Measurements from ENCODE around the gene MEPCE.
"Not testable (repeated sequence)": the region's sequence is repeated elsewhere in the genome, so short reads cannot be mapped to it uniquely, and the experiment has no call there.

Gene MEPCE

DNA sequence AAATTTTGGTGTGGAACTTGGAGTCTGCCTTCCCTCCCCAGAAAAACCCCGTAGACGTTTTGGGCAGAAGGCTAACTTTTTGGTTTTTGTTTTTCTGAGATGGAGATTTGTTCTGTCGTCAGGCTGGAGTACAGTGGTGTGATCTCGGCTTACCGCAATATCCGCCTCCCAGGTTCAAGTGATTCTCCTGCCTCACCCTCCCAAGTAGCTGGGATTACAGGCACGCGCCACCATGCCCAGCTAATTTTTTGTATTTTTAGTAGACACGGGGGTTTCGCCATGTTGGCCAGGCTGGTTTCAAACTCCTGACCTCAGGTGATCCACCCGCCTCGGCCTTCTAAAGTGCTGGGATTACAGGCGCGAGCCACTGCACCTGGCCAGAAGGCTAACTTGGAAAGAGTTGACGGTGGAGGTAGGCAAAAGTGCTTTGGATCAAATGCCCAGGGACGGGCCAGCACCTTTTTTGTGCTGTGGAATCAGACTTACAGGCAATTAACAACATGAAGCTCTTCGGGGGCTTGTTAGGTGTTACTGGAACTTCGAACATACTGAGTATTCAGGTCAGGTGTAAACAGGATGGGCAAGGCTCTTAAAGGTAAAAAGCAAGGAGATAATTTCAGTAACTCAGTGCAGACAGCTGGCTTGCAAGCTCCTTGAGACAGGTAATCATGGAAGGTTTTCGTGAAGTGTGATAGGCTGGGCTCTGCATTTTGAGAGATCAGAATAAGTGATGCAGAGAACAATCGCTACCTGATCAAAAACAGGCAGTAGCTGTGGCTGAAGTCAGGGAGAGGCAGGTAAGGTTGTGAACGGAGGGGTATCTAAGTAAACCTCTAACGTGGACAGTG is 4.9 kb downstream of the MEPCE start:
- DNase-seq: no peak

DNA sequence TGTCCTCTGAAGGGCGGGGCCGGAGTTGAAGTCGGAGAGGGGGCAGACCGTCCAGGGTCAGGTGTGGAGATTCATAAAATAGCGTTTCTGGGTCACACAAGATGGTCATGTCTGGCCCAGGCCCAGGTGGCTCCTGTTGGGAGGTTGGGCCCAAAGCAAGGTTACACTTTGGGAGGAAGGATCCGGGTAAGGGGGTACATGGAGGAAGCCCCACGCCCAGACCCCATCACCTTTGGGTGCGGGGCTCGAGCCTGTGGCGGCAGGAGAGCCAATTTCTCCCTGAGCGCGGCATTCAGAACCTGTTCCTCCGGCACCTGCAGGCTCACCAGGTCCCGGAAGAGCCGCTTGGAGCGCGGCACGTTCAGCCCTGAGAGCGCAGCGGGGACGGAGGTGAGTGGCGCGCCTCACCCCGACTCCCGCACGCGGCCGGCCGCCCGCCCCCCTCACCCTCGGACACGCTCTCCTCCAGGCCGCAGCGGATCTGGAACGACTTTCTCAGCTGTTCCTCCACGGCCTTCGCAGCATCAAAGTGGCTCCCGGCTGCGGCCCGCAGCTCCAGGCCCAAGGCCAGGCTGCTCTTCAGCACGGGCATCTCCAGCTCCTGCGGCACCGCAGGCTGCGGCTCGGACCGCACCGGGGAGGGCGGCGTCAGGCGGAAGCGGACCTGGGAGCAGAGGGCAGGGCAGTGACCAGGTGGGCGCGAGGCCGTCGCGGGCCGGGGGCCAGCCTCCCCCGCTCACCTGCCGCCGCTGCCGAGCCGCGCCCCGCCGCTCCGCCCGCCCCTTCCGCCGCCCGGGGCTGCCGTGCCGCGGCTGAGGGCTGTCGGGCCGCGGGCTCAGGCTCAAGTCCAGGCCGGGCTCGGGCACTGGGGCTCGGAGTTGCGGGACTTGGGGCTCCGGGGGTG is 6.0 kb downstream of the MEPCE start:
- DNase-seq: peak; percentile 53

DNA sequence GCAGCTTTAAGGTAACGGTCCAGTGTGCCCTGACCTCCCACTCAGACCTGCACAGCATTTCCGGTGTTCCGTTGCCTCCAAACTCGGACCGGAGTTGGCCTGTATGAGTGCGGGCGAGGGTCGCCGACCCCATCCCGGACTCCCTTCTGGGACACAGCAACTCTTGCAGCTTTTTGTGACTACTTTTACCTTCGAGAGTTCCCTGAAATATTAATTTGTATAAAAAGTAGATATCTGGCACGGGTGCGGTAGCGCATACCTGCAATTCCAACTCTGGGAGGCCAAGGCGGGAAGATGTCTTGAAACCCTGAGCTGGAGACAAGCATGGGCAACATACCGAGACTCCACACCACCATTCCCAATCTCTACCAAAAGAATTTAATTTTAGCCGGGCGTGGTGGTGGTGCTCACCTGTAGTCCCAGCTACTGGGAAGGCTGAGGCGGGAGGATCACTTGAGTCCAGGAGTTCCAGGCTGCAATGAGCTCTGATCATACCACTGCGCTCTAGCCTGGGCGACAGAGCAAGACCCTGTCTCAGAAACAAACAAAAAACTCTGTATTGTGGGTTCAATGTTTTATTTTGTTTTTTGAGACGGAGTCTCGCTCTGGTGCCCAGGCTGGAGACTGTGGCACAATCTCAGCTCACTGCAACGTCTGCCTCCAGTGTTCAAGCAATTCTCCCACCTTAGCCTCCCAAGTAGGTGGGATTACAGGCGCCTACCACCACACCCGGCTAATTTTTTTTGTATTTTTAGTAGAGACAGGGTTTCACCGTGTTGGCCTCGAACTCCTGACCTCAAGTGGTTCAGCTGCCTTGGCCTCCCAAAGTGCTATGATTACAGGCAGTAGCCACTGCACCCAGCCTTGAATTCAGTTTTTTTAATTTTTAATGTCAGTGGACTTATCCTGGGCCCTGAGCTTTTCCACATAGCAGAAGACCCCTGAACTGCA is 7.8 kb downstream of the MEPCE start:
- no peak for DNase-seq

DNA sequence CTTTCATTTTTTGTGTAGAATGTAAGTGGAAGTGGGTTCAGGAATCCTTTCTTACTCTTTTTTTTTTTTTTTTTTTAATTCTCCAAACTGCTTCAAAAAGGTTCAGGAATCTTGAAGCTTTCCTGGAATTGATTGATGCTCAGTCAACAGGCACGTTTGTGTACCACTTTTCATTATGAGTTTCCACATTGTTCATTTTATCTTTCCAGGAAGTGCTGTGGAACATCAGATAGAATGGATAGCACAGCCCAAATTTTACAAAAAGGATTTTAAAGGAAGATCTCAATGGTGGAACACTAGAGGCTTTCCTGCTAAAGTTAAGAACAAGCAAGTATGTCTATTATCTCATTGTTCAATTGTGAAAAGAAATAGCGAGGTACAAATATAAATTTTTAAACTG is 8.5 kb downstream of the MEPCE start:
- no peak for DNase-seq

DNA sequence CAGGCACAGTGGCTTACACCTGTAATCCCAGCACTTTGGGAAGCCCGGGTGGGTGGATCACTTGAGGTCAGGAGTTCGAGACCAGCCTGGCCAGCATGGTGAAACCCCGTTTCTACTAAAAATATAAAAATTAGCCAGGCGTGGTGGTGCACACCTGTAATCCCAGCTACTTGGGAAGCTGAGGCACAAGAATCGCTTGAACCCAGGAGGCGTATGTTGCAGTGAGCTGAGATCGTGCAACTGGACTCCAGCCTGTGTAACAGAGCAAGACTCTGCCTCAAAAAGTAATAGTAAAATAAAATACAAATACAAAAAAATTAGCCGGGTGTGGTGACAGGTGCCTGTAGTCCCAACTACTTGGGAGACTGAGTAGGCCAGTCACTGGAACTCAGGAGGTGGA is 9.1 kb downstream of the MEPCE start:
- not testable (repeated sequence) for DNase-seq

DNA sequence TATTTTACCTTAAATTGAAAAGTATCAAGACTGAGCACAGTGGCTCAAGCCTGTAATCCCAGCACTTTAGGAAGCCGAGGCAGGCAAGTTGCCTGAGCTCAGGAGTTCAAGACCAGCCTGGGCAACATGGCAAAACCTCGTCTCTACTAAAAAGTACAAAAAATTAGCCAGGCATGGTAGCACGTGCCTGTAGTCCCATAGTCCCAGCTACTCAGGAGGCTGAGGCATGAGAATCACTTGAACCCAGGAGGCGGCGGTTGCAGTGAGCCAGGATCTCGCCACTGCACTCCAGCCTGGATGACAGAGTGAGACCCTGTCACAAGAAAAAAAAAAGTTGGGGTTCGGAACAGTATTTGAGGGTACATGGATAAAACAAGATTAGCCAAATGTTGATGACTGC is 9.6 kb downstream of the MEPCE start:
- not testable (repeated sequence) for DNase-seq

DNA sequence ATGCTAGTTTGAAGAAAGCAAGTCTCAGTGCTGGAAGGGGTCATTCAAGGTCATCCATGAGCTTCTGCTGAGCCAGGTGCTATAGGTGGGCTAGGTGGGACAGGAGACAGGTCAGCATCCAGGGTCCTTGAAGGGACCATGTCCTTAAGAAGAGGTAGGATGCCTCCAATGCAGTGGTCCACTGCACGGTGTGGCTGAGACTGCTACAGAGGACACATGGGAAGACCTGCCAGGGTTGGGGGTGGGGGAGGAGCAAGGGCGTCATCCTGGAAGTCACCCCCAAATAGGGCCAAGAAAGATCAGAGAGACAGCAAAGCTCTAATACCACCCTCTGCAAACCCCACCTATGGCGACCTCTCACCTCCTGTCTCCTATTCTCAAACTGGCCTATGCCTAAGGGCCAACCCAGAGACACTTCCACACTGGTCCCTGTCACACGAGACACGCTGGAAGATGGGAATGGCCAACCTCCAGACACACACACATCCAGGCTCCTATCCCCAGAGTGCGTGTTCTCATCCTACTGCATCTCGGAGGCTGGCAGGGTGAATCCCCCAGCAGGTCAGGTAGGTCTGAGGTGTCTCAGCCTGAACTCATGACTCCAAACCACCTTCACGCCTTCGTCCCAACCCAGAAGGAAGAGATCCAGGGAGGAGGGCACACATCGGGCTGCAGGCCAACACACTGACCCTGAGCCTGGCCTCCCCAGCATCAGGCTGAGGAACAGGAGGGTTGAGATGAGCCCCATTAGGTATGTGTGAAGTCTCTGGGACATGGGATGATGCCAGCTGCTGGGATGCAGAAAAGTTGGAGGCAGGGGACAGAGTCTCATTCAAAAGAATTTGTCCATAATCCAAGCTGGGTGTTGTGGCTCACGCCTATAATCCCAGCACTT is 12.3 kb downstream of the MEPCE start:
- DNase-seq: no peak

DNA sequence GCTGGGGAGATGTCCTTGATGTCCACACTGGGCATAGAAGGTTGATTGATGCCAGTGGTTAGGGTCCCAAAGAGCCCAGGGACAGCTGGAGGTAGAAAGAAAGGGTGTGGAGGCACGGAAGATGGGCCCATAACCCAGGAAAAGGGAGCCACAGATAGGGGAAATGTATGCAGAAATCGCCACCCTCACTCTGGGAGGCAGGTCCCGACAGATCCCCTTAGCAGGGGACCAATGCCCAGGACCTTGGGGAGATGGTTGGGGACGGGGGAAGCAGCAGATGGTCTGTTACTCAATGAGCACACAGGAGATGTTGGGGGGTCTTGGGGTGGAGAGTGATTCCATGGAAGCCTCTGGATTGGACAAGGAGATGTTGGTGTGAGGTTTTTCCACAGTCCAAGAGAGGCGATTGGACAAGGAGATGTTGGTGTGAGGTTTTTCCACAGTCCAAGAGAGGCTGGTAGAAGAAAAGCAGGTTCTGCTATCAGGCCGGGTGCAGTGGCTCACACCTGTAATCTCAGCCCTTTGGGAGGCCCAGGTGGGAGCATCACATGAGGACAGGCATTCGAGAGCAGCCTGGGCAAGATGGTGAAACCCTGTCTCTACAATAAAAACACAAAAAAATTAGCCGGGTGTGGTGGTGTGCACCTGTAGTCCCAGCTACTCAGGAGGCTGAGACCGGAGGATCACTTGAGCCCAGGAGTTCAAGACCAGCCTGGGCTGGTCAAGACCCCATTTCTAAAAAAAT is 13.6 kb downstream of the MEPCE start:
- DNase-seq: no peak

DNA sequence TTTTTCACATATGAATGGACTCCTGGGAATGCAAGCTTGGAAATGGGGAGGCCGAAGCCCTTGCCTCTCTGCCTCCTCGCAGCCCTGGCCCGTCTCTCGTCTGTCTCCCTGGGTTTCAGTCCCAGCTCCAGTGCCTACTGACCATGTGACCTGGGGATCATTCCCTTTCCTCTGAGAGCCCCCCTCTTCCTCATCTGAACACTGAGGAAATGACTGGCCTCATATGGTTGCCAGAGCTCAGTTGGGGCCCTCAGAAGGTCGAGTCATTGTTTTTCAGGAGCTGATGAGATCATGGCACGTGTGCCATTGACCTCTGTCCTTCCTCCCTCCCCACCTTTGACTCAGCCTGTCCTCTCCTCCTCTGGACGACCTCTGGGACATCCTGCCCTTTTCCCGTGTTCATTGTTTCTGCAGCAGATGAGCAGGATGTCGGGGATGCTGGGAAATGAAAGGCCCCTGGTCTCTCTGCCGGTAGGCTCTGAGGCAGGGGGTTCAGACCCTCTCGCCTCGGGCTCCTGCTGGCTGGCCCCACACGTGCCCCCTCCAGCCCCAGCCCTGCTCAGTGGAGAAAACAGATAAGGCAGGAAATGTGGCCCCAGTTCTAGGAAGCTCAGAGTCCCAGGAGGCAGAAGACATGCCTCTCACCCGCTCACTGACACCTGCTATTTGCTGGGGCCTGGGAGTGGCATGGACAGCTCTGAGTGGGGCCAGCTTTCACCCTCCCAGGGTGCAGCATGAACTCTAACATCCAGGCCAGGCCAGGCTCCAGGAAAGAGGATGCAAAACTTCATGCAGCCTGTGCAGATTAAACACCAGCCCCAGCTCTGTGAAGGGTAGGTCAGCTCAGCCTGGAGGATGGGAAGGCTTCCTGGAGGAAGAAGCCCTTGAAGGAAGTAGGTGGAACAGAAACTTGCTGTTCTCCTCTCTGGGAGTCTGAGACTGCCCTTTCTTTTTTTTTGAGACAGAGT is 15.0 kb downstream of the MEPCE start:
- DNase-seq: no peak

DNA sequence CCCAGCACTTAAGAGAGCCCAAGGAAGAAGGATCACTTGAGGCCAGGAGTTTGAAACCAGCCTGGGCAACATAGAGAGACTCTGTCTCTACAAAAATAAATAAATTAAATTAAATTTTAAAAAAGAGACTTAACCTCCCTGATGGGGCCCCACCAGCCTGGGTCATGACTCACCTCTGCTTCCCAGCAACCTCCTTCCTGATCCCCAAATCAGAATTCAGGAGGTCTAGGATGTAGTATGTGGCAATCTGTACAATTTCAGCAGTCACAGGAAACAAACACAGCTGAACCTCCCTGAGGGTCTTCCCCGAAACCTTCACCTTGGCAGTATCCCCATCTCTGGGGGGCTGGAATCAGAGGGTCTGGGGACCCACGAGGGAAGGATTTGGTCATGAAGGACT is 16.4 kb downstream of the MEPCE start:
- no peak for DNase-seq

DNA sequence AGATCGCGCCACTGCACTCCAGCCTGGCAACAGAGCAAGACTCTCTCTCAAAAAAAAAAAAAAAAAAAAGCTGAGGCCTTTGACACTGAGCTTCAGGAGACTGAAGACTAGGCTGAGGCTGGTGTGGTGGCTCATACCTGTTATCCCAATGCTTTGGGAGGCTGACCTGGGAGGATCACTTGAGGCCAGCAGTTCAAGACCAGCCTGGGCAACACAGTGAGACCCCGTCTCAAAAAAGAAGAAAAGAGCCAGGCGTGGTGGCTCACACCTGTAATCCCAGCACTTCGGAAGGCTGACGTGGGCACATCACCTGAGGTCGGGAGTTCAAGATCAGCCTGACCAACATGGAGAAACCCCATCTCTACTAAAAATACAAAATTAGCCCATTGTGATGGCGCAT is 17.7 kb downstream of the MEPCE start:
- not testable (repeated sequence) for DNase-seq

DNA sequence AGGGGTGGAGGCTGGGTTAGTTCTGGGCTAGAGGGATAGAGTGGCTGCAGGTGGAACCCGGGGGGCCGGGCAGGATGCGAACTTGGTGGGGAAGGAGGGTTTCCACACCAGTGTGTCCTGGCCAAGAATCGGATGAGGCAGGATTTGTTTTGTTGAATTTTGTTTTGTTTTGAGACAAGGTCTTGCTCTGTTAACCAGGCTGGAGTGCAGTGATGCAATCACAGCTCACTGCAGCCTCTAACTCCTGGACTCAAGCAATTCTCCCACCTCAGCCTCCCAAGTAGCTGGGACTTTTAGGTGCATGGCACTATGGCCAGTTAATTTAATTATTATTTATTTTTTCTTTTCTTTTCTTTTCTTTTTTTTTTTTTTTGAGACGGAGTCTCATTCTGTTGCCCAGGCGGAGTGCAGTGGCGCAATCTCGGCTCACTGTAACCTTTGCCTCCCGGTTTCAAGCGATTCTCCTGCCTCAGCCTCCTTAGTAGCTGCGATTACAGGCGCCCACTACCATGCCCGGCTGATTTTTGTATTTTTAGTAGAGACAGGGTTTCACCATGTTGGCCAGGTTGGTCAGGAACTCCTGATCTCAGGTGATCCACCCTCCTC is 19.7 kb downstream of the MEPCE start:
- DNase-seq: no peak

DNA sequence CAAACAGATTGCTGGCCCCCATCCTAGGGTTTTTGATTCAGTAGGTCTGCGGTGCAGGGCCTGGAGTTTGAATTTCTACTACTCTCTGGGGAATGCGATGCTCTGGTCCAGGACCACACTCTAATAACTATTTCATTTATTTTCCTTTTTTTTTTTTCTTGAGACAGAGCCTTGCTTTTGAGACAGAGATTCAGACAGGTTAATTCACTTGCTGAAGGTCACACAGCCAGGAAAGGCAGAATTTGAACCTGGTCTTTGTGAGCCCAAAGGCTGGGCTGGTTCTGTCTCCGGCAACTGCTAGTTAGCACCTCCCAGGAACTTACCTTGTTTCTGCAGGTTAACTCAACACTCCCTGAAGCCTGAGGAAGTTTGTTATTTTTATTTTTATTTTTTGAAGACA is 22.9 kb downstream of the MEPCE start:
- DNase-seq: no peak

DNA sequence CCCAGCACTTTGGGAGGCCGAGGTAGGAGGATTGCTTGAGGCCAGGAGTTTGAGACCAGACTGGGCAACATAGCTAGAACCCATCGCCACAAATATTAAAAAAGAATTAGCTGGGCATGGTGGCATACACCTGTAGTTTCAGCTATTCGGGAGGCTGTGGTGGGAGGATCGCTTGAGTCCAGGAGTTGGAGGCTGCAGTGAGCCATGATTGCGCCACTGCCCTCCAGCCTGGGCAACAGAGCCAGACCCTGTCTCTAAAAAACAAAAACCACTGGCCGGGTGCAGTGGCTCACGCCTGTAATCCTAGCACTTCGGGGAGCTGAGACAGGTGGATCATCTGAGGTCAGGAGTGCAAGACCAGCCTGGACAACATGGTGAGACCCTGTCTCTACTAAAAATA is 24.2 kb downstream of the MEPCE start:
- not testable (repeated sequence) for DNase-seq

DNA sequence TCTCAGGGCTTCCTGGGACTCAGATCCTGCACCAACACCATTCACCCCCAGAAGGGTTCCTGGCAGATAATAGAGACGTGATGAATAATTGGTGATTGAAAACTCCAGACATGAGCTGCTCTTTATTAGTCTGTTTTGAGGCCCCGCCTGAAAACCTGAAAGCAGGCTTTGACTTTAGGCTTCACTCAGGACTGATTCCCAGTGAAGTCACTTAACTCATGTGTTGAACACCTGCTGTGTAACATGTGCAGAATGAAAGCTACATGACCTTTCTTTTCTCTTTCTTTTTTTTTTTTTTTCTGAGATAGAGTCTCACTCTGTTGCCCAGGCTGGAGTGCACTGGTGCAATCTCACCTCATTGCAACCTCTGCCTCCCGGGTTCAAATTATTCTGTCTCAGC is 25.6 kb downstream of the MEPCE start:
- no peak for DNase-seq

DNA sequence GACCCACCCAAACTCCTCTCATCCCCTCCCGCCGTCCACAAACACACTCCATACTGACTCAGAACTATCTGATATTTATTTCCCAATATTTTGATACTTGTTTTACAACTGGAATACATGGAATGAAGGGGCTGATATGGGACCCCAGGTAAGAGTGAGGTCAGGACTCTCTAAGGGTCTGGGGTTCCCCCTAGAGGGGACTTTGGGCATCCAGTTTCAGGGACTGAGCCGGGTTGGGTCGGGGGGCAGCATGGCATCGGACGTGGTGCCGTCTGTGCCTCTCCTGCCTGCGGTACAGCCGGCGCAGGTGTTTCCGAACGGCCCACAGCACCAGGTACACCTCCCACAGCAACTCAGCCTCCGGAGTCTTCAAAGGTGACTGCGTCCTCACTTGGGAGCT is 26.9 kb downstream of the MEPCE start:
- DNase-seq: no peak

DNA sequence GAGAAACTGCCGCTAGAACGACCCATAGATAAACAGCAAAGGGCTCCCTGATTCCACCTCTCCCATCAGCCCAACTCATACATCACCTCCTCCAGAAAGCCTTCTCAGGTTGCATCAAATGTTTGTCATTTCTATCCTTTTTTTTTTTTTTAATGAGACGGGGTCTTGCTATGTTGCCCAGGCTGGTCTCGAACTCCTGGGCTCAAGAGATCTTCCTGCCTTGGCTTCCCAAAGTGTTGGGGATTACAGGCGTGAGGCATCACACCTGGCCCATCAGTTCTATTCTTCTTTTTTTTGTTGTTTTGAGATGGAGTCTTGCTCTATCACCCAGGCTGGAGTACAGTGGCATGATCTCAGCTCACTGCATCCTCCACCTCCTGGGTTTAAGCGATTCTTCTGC is 27.4 kb downstream of the MEPCE start:
- no peak for DNase-seq

DNA sequence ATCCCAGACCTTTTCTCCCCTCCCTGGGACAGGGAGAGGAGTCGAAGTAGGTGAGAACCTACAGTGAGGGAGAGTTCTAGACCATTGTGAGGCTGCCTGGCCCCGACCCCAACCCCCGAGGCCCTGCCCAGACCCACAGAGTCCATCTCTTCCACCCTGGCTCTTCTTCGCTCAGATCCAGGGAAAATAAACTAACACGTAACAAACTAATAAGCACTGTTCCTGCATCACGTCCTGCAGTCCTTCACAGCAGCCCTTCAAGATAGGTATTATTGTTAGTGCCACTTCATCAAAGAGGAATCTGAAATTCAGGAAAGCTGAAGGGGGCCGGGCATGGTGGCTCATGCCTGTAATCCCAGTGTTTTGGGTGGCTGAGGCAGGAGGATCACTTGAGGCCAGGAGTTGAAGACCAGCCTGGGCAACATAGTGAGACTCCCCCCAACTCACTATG is 34.6 kb downstream of the MEPCE start, which contains the start of gene SPACDR:
Gene SPACDR (minus strand): TSS at position 51 of the 451 bp plus-strand sequence. CDS start 235 bp downstream, outside the sequence.
- no peak for DNase-seq

DNA sequence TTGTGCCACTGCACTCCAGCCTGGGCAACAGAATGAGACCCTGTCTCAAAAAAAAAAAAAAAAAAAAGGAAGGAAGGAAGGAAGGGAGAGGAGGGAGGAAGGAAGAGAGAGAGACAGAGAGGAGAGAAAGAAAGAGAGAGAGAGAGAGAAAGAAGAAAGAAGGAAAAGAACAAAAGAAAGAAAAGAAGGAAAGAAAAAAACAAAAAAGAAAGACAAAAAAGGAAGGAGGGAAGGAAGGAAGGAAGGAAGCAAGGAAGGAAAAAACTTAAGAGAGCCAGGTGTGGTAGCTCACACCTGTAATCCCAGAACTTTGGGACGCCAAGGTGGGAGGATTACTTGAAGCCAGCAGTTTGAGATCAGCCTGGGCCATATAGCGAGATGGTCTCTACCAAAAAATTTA is 35.2 kb downstream of the MEPCE start:
- no peak for DNase-seq

All from activated CD8-positive, alpha-beta memory T cell treated with anti-CD3 and anti-CD28 coated beads, Interleukin-2, amount 50 U/mL, for 4 hours (primary cell).